Neural cell (in vitro differentiated cells): ENCODE data around the gene ZNF277.

Experiments used
- CTCF ChIP-seq: fragments of 450-650 bp; IDR thresholded peaks from 2 replicates; pipeline ENCODE4 v1.5.1; 2014; ENCODE audit warnings: antibody characterized with exemption, mild to moderate bottlenecking, moderate library complexity; ENCODE audit not compliant: poor library complexity, severe bottlenecking
- MXI1 ChIP-seq: fragments of 450-650 bp; conservative IDR thresholded peaks from 2 replicates; pipeline ENCODE4 v1.6.1; 2014; ENCODE audit warnings: antibody characterized with exemption, mild to moderate bottlenecking; ENCODE audit not compliant: poor library complexity, severe bottlenecking
- POLR2AphosphoS5 ChIP-seq: IDR thresholded peaks from 2 replicates; pipeline ENCODE4 v1.6.1; 2012

GRCh38 chr7:112226701-112227276 is 20.3 kb downstream of the ZNF277 start:
- TF ChIP-seq CTCF (no peak), MXI1 (no peak), POLR2AphosphoS5 (no peak)
